Vagina (tissue), 2 donors: ENCODE results near the gene ANO1.

ENCODE experiments used
- CTCF ChIP-seq, 3 experiments: fragments of 450-650 bp in 2 of 3; fragments of 200-600 bp in 1 of 3; sonication (generic) in 1 of 3; IDR thresholded peaks; one replicate each; pipeline ENCODE4 v1.5.1; 2017 to 2019; ENCODE audit warnings: antibody characterized with exemption in 3 of 3, mild to moderate bottlenecking in 2 of 3, moderate library complexity in 2 of 3
- POLR2A ChIP-seq, 2 donors: fragments of 450-650 bp; IDR thresholded peaks; one replicate each; pipeline ENCODE4 v1.6.1; 2017; ENCODE audit warnings: antibody characterized with exemption in 2 of 2, mild to moderate bottlenecking in 2 of 2, moderate library complexity in 2 of 2
- POLR2AphosphoS5 ChIP-seq, 2 donors: sonication (generic); formaldehyde crosslinking; IDR thresholded peaks; one replicate each; pipeline ENCODE4 v1.9.0; 2017; ENCODE audit warnings: antibody characterized with exemption in 2 of 2, mild to moderate bottlenecking in 2 of 2, low read depth in 1 of 2; ENCODE audit not compliant: insufficient read depth in 1 of 2

DNA sequence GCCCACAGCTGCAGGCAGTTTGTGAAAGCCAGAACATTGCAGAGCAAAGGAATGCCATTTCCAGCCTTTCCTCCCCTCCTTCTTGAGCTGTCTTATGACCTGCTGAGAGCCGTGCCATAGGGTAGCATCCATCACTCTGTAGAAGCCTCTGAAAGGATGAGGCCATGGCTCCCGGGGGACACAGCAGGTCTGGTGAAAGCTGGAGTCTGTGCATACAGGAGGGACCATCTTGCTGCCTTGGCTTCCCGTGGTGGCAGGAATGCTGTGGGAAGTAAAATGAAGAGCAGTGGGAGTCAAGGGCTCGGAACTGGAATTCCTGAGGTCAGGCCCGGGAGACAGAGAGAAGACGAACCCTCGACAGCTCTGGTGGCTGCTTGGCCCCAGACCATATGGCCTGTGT is 30.9 kb downstream of the ANO1 start:
- TF ChIP-seq CTCF (IDR thresholded peaks at IDR 0.05) = no peak
- TF ChIP-seq POLR2A (IDR thresholded peaks at IDR 0.05) = no peak
- no peak for TF ChIP-seq POLR2AphosphoS5 (IDR thresholded peaks at IDR 0.05; ENCODE audit: insufficient read depth in 1 of 2, low read depth in 1 of 2)
